Measurements from ENCODE around the gene KCNMA1.

GRCh38 chr10:77304192-77304591 lies 333.4 kb downstream of the KCNMA1 start:
- TF ChIP-seq POLR2AphosphoS5 (IDR thresholded peaks at IDR 0.05) (no peak), CTCF (IDR thresholded peaks at IDR 0.05) (no peak)
